NCI-H82 (cell line): ENCODE measurements around the gene ANO1.

Experiments used
- DNase-seq: peaks from one replicate; lab custom pipeline; 2025; lab: John Stamatoyannopoulos, UW

Gene ANO1

GRCh38 chr11:70116386-70117065 is 38.4 kb downstream of the ANO1 start:
- no peak for DNase-seq

GRCh38 chr11:70117567-70118145 is 39.5 kb downstream of the ANO1 start:
- no peak for DNase-seq

- DNase-seq, result no peak
Observed at GRCh38 chr11:70118642-70119041, 40.5 kb downstream of the ANO1 start.

- DNase-seq, result no peak
Observed at GRCh38 chr11:70119502-70119901, 41.4 kb downstream of the ANO1 start.

GRCh38 chr11:70120674-70121073 is 42.6 kb downstream of the ANO1 start:
- DNase-seq, result no peak

- peak; percentile 5 for DNase-seq
Observed at GRCh38 chr11:70122490-70123198, 44.5 kb downstream of the ANO1 start.

- DNase-seq, result no peak
Observed at GRCh38 chr11:70123711-70124110, 45.6 kb downstream of the ANO1 start.

GRCh38 chr11:70124321-70125000 is 46.3 kb downstream of the ANO1 start:
- DNase-seq, result no peak

GRCh38 chr11:70126494-70126893 is 48.4 kb downstream of the ANO1 start:
- DNase-seq, result no peak

- DNase-seq, result no peak
Observed at GRCh38 chr11:70127653-70128434, 49.7 kb downstream of the ANO1 start.

GRCh38 chr11:70128435-70128906 is 50.4 kb downstream of the ANO1 start:
- no peak for DNase-seq

- DNase-seq, result no peak
Observed at GRCh38 chr11:70129051-70129592, 51.0 kb downstream of the ANO1 start.

GRCh38 chr11:70130636-70131035 is 52.5 kb downstream of the ANO1 start:
- no peak for DNase-seq

GRCh38 chr11:70131606-70132190 is 53.6 kb downstream of the ANO1 start:
- no peak for DNase-seq

GRCh38 chr11:70132641-70133040 is 54.5 kb downstream of the ANO1 start:
- DNase-seq, result no peak

- no peak for DNase-seq
Observed at GRCh38 chr11:70133771-70134335, 55.7 kb downstream of the ANO1 start.

GRCh38 chr11:70134490-70134889 is 56.4 kb downstream of the ANO1 start:
- no peak for DNase-seq

GRCh38 chr11:70135142-70135541 is 57.0 kb downstream of the ANO1 start:
- no peak for DNase-seq

GRCh38 chr11:70135625-70136059 is 57.5 kb downstream of the ANO1 start:
- DNase-seq, result peak; percentile 70

GRCh38 chr11:70137383-70137782 is 59.3 kb downstream of the ANO1 start:
- no peak for DNase-seq

- no peak for DNase-seq
Observed at GRCh38 chr11:70138403-70138802, 60.3 kb downstream of the ANO1 start.
